Activated gamma-delta T cell treated with anti-CD3 and anti-CD28 coated beads, Interleukin-2, amount 50 U/mL, for 16 hours (primary cell): ENCODE measurements around the gene NDC1.
"Not testable (repeated sequence)": the region's sequence is repeated elsewhere in the genome, so short reads cannot be mapped to it uniquely, and the experiment has no call there.

Experiments used
- DNase-seq: peaks from one replicate; pipeline ENCODE4 v3.0.0-alpha.2; 2020; ENCODE audit warnings: low read depth

The NDC1 gene

DNA sequence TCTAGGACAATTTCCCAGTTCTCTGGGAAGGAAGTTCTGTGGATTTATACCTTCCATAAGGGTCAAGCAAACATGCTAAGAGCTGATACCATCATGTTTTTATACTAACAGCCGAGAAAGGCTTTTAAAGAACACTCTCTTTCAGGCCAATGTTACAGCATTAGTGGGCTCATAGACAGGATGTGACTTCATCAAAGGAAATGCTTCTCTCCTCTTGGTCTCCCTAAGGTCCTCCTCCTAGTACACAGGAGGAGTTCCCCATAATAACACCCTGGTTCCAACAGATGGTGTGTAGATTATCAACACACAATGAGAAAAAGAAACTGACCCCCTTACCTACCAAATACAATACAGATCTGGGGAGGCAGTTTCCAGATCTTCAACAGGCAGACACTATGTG is 72.4 kb downstream of the NDC1 start:
- DNase-seq: no peak

DNA sequence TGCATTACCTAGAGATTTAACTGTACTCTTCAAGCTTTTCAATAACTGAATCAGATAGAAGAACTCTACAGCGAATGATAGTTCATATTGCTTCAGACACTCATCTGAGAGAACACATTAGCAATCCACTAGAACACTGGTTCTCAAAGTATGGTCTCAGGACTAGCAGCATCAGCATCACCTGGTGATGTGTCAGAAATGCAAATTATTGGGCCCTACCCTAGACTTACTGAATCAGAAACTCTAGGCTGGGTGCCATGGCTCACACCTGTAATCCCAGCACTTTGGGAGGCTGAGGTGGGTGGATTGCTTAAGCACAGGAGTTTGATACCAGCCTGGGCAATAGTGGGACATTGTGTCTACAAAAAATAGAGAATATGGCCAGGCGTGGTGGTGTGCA is 74.2 kb downstream of the NDC1 start:
- no peak for DNase-seq

DNA sequence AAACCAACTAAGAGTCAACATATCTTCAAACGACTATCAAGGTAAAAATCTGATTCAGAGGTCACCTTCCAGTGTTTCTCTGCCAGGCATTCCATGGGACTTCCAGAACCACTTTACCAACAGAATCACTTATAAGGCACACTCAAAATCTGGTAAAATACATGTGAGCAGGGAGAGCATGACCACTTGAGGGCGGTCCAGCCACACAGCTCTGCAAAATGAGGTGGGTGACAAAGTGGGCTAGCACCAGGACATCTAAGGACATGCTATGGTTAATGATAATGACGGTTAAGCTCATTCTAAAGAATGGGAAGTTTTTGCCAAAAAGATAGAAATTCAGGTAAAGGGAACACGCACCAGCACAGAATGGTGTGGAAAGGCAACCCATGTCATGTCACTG is 74.6 kb downstream of the NDC1 start:
- DNase-seq: no peak

DNA sequence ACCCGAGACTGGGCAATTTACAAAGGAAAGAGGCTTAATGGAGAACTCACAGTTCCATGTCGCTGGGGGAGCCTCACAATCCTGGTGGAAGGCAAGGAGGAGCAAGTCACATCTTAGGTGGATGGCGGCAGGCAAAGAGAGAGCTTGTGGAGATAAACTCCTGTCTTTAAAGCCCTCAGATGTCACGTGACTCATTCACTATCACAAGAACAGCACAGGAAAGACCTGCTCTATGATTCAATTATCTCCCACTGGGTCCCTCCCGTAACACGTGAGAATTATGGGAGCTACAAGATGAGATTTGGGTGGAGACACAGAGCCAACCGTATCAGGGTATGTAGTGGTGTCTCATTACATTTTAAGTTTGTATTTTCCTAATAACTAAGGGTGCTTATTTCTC is 77.6 kb downstream of the NDC1 start:
- not testable (repeated sequence) for DNase-seq

DNA sequence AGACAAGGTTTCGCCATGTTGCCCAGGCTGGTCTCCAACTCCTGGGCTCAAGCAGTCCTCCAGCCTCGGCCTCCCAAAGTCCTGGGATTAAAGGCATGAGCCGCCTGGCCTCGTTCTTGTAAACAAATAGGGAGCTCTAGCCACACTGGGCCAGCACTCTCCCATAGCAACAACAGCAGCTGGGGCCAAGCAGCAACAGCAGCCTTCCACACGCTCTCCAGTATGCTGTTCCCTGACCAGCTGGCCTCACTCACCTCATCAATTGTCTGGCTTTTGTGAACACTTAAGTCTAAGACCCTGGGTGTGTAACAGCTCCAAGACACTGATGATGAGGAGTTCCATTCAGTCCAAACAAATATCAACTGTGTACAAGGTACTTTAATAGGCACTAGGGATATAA is 82.2 kb downstream of the NDC1 start:
- no peak for DNase-seq

- no peak for DNase-seq
Observed at GRCh38 chr1:53754484-53755312, 83.4 kb downstream of the NDC1 start.

DNA sequence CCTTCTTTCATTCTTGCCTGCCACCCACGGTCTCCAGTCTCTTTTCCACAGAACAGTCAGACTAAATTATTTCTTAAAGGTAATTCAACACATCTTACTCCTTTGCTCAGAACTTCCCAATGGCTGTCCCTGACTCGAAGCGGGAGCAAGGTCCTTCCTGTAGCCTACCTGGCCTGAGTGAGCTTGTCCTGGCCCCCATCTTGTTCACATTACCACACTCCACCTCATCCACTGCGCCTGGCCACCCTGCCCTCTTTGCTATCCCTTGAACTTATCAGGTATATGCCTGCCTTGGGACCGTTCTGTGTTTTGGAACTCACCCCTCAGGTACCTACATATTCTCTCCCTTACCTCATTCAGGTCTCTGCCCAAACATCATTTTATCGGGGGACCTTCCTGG is 85.8 kb downstream of the NDC1 start:
- DNase-seq: no peak

DNA sequence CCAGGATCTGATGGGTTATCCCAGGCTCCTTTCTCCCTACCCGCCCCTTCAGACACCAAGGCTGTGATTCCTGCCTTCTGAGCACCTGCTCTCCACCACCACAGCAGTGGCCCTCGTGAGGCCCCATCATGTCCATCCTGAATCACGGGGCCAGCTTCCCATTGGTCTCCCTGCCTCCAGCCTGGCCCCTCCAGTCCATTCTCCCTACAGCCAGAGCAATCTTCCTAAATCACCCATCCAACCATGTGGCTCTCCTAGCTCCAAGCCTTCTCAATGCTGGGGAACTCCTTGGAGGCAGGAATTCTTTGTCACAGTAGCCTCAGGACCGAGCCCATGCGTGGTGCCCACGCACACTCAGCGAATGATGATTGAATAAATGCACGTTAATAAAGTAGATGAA is 90.3 kb downstream of the NDC1 start:
- no peak for DNase-seq

GRCh38 chr1:53740621-53741105 is 97.4 kb downstream of the NDC1 start:
- DNase-seq: no peak

DNA sequence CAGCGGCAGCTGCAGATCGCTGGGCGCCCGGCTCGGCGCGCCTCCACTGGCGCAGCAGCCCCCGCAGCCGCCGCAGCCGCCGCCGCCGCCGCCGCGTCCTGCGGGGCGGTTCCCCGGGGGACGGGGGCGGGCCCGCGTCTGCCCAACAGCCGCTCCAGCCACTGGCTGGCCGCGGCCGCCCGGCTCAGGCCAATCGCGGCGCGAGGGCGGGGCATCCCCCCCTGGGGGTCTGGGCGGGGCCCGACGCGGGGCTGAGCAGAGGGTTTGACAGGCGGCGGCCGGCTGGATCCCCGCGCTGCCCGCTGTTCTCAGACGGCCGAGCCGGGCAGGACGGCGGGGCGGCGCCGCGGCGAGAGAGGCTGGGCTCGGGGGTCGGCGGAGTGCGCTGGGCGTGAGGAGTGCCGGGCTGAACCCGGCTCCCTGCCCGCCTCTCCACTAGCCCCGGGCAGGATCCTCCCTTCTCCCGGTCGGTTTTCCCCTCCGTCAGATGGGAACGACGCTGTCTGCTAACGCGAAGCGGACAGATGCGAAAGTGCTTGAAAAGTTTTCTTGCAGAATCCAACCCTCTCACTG is 98.9 kb downstream of the NDC1 start, which contains the start of gene GLIS1:
Gene GLIS1, minus strand, starts transcription at position 56 of the 573 bp plus-strand sequence. CDS start 1,100 bp downstream, outside the sequence.
- DNase-seq: peak; percentile 23

- DNase-seq: no peak
Observed at GRCh38 chr1:53738205-53739108, 99.6 kb downstream of the NDC1 start.

DNA sequence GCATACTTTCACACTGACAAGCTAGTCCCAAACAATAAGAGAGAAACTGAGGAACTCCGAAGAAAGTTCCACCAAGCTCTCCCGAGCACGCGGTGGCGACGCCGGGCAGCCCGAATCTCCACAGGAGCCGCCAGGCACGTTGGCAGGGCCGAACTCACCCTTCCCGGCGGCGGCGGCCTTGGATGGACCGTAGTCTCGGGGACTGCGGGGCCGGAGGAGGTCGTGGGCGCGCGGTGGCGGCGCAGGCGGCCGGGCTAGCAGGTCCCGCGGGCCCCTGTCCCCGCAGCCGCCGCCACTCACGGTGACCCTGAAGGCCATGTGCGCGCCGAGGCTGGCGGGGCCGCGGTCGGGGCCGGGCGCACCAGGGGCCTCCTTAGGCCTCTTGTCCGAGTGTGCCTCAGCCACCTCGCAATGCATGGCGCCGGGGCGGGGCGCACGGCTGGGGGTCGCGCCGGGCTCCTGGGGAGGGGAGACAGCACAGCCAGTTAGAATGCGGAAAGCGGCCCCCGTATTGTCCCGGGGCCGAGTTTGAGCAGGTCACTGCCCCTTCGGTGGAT is 100.4 kb downstream of the NDC1 start:
- no peak for DNase-seq

DNA sequence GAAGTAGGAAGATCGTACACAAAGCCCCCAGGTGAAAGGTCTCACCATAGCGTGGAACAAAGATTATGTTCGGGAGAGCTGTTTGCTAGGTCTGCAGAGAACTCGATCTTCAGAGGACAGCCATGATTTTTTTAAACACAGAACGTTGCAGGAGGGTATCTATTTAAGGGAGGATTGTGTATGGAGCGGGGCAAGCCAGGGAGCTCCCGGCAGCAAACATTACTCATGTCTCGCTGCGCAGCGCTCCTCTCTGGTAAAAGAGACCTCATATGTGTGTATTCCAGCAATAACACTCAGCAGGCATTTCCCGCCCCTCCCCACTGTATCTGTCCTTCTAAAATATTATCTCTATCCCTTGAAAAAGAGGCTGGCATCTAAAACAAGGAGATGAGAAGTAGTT is 101.8 kb downstream of the NDC1 start:
- no peak for DNase-seq

GRCh38 chr1:53735681-53736080 is 102.4 kb downstream of the NDC1 start:
- DNase-seq: no peak

- DNase-seq: no peak
Observed at GRCh38 chr1:53735261-53735660, 102.8 kb downstream of the NDC1 start.

- no peak for DNase-seq
Observed at GRCh38 chr1:53734650-53735211, 103.4 kb downstream of the NDC1 start.

DNA sequence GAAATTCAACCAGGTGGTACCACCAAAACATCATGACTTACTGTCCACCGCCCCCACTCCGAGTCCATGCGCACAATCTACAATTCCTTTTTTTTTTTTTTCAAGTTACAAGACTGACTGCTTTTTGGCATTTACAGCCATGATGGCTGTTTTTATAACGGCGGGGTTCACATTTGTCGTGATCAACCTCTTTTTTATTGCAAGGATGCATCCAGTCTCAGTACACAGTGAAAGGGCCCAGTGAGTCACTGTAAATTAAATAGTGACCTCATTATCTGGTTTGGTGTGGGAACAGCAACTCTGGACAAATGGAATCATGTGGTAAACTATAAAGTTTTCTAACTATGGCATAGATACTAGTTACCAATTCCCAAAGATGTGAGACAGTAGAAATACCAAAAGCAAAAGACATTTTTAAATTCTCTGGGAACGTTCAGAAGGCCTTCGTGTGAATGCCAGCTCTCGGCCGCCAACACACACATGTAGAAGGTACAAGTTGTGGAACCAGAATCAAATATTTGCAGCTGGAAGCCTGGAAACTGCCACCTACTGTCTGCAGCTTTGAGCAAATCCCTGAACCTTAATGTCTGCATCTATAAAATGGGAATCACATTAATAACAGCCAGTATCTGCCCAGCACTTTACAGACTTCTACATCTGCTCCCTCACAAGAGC is 104.0 kb downstream of the NDC1 start:
- DNase-seq: no peak

- DNase-seq: no peak
Observed at GRCh38 chr1:53733447-53733931, 104.6 kb downstream of the NDC1 start.

DNA sequence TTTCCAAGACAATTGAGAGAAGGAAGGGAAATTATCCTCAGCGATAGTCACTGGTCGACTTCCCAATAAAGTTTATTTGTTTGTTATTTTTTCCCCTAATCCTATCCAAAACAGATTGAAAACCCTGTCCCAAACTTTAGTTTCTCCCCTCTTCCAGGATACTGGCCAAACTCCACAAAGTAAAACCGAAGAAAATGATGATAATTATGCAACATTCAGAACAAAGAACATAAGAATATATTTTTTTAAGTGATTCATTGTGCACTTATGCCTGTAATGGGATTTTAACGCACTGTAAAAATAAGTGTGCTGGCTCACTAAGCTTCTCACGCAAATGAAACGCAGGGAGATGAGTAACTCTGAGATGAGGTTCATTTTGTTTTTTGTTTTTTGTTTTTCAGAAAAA is 105.2 kb downstream of the NDC1 start:
- no peak for DNase-seq

DNA sequence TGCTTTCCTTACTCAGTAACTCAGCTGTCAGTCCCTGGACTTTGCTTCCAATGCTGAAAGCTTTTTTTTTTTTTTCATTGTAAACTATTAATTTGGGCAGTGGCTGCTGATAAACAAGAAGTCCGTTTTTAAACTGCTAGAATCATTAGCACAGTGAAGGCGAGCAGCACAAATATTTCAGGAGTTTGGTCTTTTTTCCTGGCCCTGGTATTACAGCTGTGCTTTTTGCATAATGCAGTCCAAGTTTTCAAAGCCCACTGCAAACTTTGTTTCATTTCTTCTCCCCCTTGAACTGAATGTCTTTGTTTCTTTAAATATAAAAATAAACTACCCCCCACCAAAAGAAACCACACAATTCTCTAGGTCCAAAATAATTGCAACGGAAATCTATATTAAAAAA is 105.7 kb downstream of the NDC1 start:
- no peak for DNase-seq

DNA sequence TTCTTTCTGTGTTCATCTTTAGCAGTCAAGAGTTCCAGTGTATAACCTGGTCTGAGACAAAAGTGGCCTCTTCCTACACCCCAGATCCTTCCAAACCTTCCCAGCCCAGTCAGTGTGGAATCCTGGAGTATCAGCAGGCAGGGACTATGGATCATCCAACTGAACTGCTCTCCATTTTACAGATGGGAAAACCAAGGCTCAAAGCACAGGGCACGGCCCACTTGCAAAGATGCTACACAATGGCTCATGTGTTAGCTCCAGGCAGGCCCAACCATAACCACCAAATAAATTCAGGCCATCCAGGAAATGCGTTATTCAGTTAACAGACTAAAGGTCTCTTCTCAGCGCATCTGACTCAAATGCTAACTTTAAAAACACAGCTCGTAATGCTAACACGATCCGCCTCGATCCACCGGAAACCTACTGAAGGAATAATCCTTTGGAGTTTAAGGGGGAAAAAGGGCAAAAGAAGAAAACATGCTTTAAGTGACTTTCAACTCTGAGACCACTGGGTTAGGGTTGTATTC is 106.3 kb downstream of the NDC1 start:
- DNase-seq: no peak
